Fibroblast of lung (primary cell): ENCODE results near the gene RNF223.

Experiments used
- EZH2 ChIP-seq: IDR thresholded peaks from 2 replicates; pipeline ENCODE4 v1.5.1; 2012; ENCODE audit warnings: low read length, control low read depth, mild to moderate bottlenecking; ENCODE audit errors: missing control alignments
- TF ChIP-seq, protein P1 (sequence below), 2 donors: IDR thresholded peaks in 1 of 2; conservative IDR thresholded peaks in 1 of 2; 1 replicate in 1 of 2; 2 replicates in 1 of 2; pipeline ENCODE4 v1.5.1; 2011 to 2012; ENCODE audit warnings: low read length in 2 of 2, control low read depth in 1 of 2, inconsistent platforms in 1 of 2, low read depth in 1 of 2, mild to moderate bottlenecking in 1 of 2

DNA sequence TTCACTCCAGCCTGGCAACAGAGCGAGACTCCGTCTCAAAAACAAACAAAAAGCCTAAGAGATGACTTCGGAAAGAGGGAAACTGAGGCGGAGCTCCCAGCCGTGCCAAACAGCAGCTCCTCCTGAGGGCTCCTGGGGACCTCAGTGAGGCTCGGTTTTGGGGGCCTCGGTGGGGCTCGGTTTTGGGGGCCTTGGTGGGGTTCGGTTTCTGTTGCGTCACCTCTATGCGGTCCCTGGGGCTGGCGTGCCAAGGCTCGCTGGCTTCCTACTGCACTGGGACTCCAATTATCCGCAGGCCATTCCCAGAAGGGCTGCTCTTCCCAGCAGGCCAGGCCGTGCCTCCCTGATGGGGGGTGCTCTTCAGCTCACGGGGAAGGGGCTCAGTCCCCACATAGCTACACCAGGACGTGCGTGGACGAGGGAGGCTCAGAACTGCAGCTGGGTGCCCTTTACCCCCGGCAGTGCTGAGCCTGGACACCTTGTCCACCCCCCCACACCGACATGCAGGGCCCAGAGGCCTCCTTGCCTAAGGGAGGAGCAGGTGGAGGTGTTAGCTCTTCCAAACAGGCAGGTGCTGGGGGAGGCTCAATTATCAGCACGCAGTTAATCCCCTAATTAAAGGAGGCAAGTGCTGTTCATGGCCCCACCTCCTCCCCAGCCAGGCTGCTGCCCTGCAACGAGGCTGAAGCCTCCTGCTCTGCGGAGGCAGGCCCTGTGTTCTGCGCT is 46.9 kb upstream of the RNF223 start:
- TF ChIP-seq, protein P1, sequence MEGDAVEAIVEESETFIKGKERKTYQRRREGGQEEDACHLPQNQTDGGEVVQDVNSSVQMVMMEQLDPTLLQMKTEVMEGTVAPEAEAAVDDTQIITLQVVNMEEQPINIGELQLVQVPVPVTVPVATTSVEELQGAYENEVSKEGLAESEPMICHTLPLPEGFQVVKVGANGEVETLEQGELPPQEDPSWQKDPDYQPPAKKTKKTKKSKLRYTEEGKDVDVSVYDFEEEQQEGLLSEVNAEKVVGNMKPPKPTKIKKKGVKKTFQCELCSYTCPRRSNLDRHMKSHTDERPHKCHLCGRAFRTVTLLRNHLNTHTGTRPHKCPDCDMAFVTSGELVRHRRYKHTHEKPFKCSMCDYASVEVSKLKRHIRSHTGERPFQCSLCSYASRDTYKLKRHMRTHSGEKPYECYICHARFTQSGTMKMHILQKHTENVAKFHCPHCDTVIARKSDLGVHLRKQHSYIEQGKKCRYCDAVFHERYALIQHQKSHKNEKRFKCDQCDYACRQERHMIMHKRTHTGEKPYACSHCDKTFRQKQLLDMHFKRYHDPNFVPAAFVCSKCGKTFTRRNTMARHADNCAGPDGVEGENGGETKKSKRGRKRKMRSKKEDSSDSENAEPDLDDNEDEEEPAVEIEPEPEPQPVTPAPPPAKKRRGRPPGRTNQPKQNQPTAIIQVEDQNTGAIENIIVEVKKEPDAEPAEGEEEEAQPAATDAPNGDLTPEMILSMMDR (conservative IDR thresholded peaks at IDR 0.05 in 1 of 2, IDR thresholded peaks at IDR 0.05 in 1 of 2; ENCODE audit: low read depth in 1 of 2, low read length in 2 of 2): no peak
- TF ChIP-seq EZH2: no peak
